GM12878 (cell line): Measurements from ENCODE around the gene HMGCS1. TPM values are rescaled to one million over a fixed set of nuclear protein-coding genes. Genes with fewer than 3 reads are reported as not detected.
A peak's percentile ranks its signal among the peaks of the same experiment; 100 is the strongest.

Experiments used
- ATAC-seq: fragments of 200-7000 bp; cut with Tn5 transposase; 3 replicates; pipeline ENCODE4 v1.9.1; 2020; ENCODE audit warnings: mild to moderate bottlenecking, moderate library complexity
- BruUV-seq: library from RNA; stranded (reverse); fragments of 400-500 nt; replicated peaks from 2 replicates; lab custom pipeline; 2021; lab: Mats Ljungman, UMichigan
- CTCF ChIA-PET: fragments of 300-600 bp; sonication (Branson Sonifier 250); formaldehyde crosslinking; extraction: SDS; loops from one replicate; lab custom pipeline; 2021; ENCODE audit warnings: inconsistent platforms; lab: Yijun Ruan, JAX
- POLR2A ChIA-PET: fragments of 350-600 bp; formaldehyde crosslinking; extraction: SDS; loops from one replicate; lab custom pipeline; 2021; ENCODE audit warnings: inconsistent platforms; lab: Charles Lee
- RAD21 ChIA-PET: fragments of 300-600 bp; sonication (Branson Sonifier 250); formaldehyde crosslinking; loops from one replicate; lab custom pipeline; 2023; ENCODE audit warnings: antibody characterized with exemption; ENCODE audit not compliant: unreplicated experiment; lab: Charles Lee
- SMC1A ChIA-PET: fragments of 300-600 bp; sonication (Branson Sonifier 250); formaldehyde crosslinking; loops from one replicate; lab custom pipeline; 2023; ENCODE audit not compliant: unreplicated experiment, uncharacterized antibody; lab: Charles Lee
- DNase-seq: peaks from one replicate; pipeline ENCODE4 v3.0.0-alpha.2; 2011; ENCODE audit warnings: low read depth, low spot score
- FAIRE-seq: peaks from 3 replicates; lab custom pipeline; 2011; peaks lifted over from hg19 to GRCh38; lab: Jason Lieb, UNC
- H2AFZ ChIP-seq: 2 replicates; pipeline ENCODE4 v1.6.0; 2011; ENCODE audit warnings: low read depth, low read length, control low read depth; ENCODE audit not compliant: control insufficient read depth
- H3K27ac ChIP-seq: 2 replicates; pipeline ENCODE4 v1.5.1; 2011; ENCODE audit warnings: control low read depth; ENCODE audit not compliant: control insufficient read depth, insufficient read depth
- H3K27me3 ChIP-seq, 2 experiments: replicated peaks in 1 of 2; 2 replicates each; pipeline versions ENCODE4 v1.6.0 to v1.6.1; 2011; ENCODE audit warnings: low read length in 1 of 2; ENCODE audit not compliant: control insufficient read depth in 2 of 2, insufficient read depth in 2 of 2
- H3K36me3 ChIP-seq, 2 experiments: 2 replicates each; pipeline ENCODE4 v1.5.1; 2011; ENCODE audit warnings: low read length in 1 of 2; ENCODE audit not compliant: control insufficient read depth in 2 of 2, insufficient read depth in 2 of 2
- H3K4me1 ChIP-seq: 2 replicates; pipeline ENCODE4 v1.6.1; 2011; ENCODE audit warnings: mild to moderate bottlenecking, low read length, moderate library complexity, mixed read lengths; ENCODE audit not compliant: control insufficient read depth, insufficient read depth
- H3K4me2 ChIP-seq: 2 replicates; pipeline ENCODE4 v1.6.0; 2011; ENCODE audit warnings: control low read depth; ENCODE audit not compliant: control insufficient read depth, insufficient read depth
- H3K4me3 ChIP-seq: fragments of 200-600 bp; sonication (generic); 2 replicates; pipeline ENCODE4 v1.5.1; 2016
- H3K79me2 ChIP-seq: 2 replicates; pipeline ENCODE4 v1.6.0; 2011; ENCODE audit warnings: low read length; ENCODE audit not compliant: control insufficient read depth, insufficient read depth
- H3K9ac ChIP-seq: 2 replicates; pipeline ENCODE4 v1.8.0; 2011; ENCODE audit warnings: low read length, control low read depth, mixed read lengths; ENCODE audit not compliant: control insufficient read depth, insufficient read depth
- H3K9me3 ChIP-seq: replicated peaks from 3 replicates; pipeline ENCODE4 v1.5.1; 2011; ENCODE audit warnings: mild to moderate bottlenecking, low read length; ENCODE audit not compliant: control insufficient read depth, insufficient read depth
- H4K20me1 ChIP-seq: 2 replicates; pipeline ENCODE4 v1.6.0; 2011; ENCODE audit not compliant: control insufficient read depth, insufficient read depth
- BCL11A ChIP-seq: IDR thresholded peaks from 2 replicates; pipeline ENCODE4 v1.6.1; 2011; ENCODE audit warnings: low read depth, low read length
- CREB1 ChIP-seq: IDR thresholded peaks from 2 replicates; pipeline ENCODE4 v1.6.1; 2012; ENCODE audit warnings: low read depth, mild to moderate bottlenecking, inconsistent platforms
- EED ChIP-seq: sonication (generic); IDR thresholded peaks from 2 replicates; pipeline ENCODE4 v1.6.1; 2016; ENCODE audit warnings: antibody characterized with exemption, low read depth
- ESRRA ChIP-seq: IDR thresholded peaks from 2 replicates; pipeline ENCODE4 v1.6.1; 2012; ENCODE audit warnings: mild to moderate bottlenecking, low read length, improper control_type of control experiment
- IKZF2 ChIP-seq, 2 experiments: fragments of 450-650 bp; IDR thresholded peaks; 2 replicates each; pipeline ENCODE4 v1.6.1; 2017; ENCODE audit warnings: mild to moderate bottlenecking in 2 of 2, moderate library complexity in 2 of 2
- MEF2B ChIP-seq: fragments of 450-650 bp; IDR thresholded peaks from 2 replicates; pipeline ENCODE4 v1.6.1; 2018; ENCODE audit warnings: mild to moderate bottlenecking, moderate library complexity; ENCODE audit not compliant: partially characterized antibody, poor library complexity, severe bottlenecking
- RAD51 ChIP-seq: fragments of 450-650 bp; IDR thresholded peaks from 2 replicates; pipeline ENCODE4 v1.6.1; 2016; ENCODE audit warnings: moderate library complexity, mild to moderate bottlenecking, inconsistent platforms
- SIN3A ChIP-seq: IDR thresholded peaks from 2 replicates; pipeline ENCODE4 v1.6.1; 2012; ENCODE audit warnings: low read depth, low read length, improper control_type of control experiment
- SPI1 ChIP-seq: IDR thresholded peaks from 2 replicates; pipeline ENCODE4 v1.6.1; 2011; ENCODE audit warnings: low read depth, mild to moderate bottlenecking, low read length, moderate library complexity, borderline replicate concordance; ENCODE audit not compliant: insufficient read depth
- SUZ12 ChIP-seq: fragments of 200-600 bp; sonication (generic); IDR thresholded peaks from one replicate; pipeline ENCODE4 v1.6.1; 2018; ENCODE audit warnings: antibody characterized with exemption, mild to moderate bottlenecking; ENCODE audit not compliant: unreplicated experiment
- TARDBP ChIP-seq: IDR thresholded peaks from 2 replicates; pipeline ENCODE4 v1.6.1; 2016; ENCODE audit warnings: borderline replicate concordance
- ZBTB4 ChIP-seq: fragments of 450-650 bp; formaldehyde crosslinking; IDR thresholded peaks from 2 replicates; pipeline ENCODE4 v1.4.0; 2022; ENCODE audit warnings: mild to moderate bottlenecking, moderate library complexity
- ZSCAN29 ChIP-seq: fragments of 450-650 bp; IDR thresholded peaks from 2 replicates; pipeline ENCODE4 v1.6.1; 2017; ENCODE audit warnings: mild to moderate bottlenecking, moderate library complexity
- WGBS: methylation state at CpG from one replicate; pipeline ENCODE4 v1.1.6; 2016; ENCODE audit warnings: low lambda C conversion rate; ENCODE audit not compliant: insufficient replicate concordance, insufficient coverage; ENCODE audit errors: missing lambda C conversion rate; 5-methylcytosine and 5-hydroxymethylcytosine counted together
- in situ Hi-C: fragments of 300-500 bp; cut with MboI; formaldehyde crosslinking; loops from 9 replicates; pipeline ENCODE4 v1.14.3; 2018; ENCODE audit warnings: mixed read lengths
- intact Hi-C: fragments of 100-400 bp; cut with micrococcal nuclease; formaldehyde crosslinking; loops from one replicate; pipeline ENCODE4 v1.14.2; 2022; ENCODE audit not compliant: unreplicated experiment
- polyA plus RNA-seq, 11 experiments: library from polyadenylated mRNA; depleted of rRNA in 4 of 11; unstranded in 6 of 11; stranded (reverse) in 5 of 11; fragments of >200 nt; fragmentation: Nextera tagmentation in 4 of 11; fragmentation: Illumina TruSeq in 1 of 11; extraction: Ambion mirVana in 4 of 11; extraction: Trizol in 1 of 11; gene quantifications; 1 replicate in 1 of 11; 2 replicates in 10 of 11; pipeline versions ENCODE4 v1.2.1 to v1.2.3, GENCODE V29; 2011 to 2016; ENCODE audit warnings: inconsistent platforms in 2 of 11, missing spikeins in 2 of 11, low read depth in 1 of 11
- total RNA-seq, 4 experiments: library from RNA; depleted of rRNA in 3 of 4; stranded (reverse); fragments of >200 nt in 3 of 4; fragmentation: Illumina TruSeq in 1 of 4; extraction: Trizol in 1 of 4; gene quantifications; 2 replicates each; pipeline versions ENCODE4 v1.2.1 to v1.2.3, GENCODE V29; 2013 to 2021

HMGCS1 gene
- total and polyA plus RNA-seq, 10 of the 15 experiments (the other 5 are each of a cell fraction or from before 2014, with no cell fraction given) = 24.0 to 193 (median 108) TPM

DNA sequence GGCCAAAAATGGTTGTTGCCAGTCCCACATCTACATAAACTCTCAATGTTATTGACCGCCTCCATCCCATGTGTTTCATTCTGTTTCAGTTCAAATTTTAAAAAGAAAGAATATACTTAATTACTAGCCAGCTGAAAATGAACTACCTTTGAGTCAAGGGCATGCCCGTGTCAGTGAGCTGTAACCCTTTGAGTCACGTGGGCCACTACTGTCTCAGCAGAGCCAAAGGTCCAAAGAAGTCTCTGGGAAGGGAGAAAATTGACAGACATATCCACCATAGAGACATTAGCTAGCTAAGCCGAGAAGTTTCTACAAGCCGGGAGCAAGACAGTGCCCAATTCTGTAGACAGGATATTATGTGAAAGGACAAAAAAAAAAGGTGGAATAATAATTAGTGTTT, 61.5 kb downstream of the HMGCS1 start:
- in situ Hi-C loops = no loop called here
- H3K4me1 ChIP-seq = no peaks in the 10 kb centered on the region
- DNase-seq = no peak
- no peak overlapping the region for H2AFZ ChIP-seq
- intact Hi-C loops = no loop called here
- 45% methylated on average over 5 of the region's 5 CpGs for WGBS
- TF ChIP-seq RAD51 (peak; percentile 36; the same call in 1 of the 2 replicates), SPI1 (no peak)
- H3K36me3 ChIP-seq = no peaks in the 10 kb centered on the region
- no peaks in the 10 kb centered on the region for H3K79me2 ChIP-seq
- peak; percentile 17; the same call in 1 of the 3 replicates for ATAC-seq
- ChIA-PET POLR2A (no interaction called here), SMC1A (interaction anchor here (0.6 to 1.8 kb wide), 3 partner anchors 9 to 138 kb away, joined by 3 to 4 read pairs (median 4); no protein-coding TSS in a partner anchor), RAD21 (interaction anchor here (1.2 kb wide), 1 partner anchor 233 kb away, joined by 3 read pairs; the partner anchor contains the start of gene TMEM267), CTCF (interaction anchor here (1.2 kb wide), 1 partner anchor 18 kb away, joined by 3 read pairs; no protein-coding TSS in a partner anchor)
- H4K20me1 ChIP-seq = no peaks in the 10 kb centered on the region
- no peak for FAIRE-seq
- no peak overlapping the region for H3K4me2 ChIP-seq
- H3K4me3 ChIP-seq = no peak overlapping the region
- BruUV-seq = no TSS peak
- H3K9me3 ChIP-seq = no peaks in the 10 kb centered on the region
- H3K27ac ChIP-seq = no peak overlapping the region
- H3K27me3 ChIP-seq = no peaks in the 10 kb centered on the region
- no peak overlapping the region for H3K9ac ChIP-seq

- no peaks in the 10 kb centered on the region for H3K9me3 ChIP-seq
- no peak for FAIRE-seq
- H3K36me3 ChIP-seq = no peaks in the 10 kb centered on the region
- peaks cover 24% of the 10 kb centered on the region for H3K4me1 ChIP-seq
- intact Hi-C loops (loop anchor here (1.0 kb wide), 1 partner anchor 22 kb away; no protein-coding TSS in a partner anchor), in situ Hi-C loops (no loop called here)
- WGBS = 2% methylated on average over 19 of the region's 19 CpGs
- RAD21 ChIA-PET = no interaction called here
- DNase-seq = no peak
- peak overlapping the region; percentile 41; the same call in 1 of the 2 replicates for H3K9ac ChIP-seq
- peak overlapping the region; percentile 94 for H3K4me2 ChIP-seq
- peak overlapping the region; percentile 67 for H3K27ac ChIP-seq
- POLR2A ChIA-PET = interaction anchor here (1.0 kb wide), 1 partner anchor 23 kb away, joined by 4 read pairs; no protein-coding TSS in a partner anchor
- peak overlapping the region; percentile 81 for H2AFZ ChIP-seq
- ATAC-seq = peak; percentile 83
- CTCF ChIA-PET = interaction anchor here (0.6 to 2.1 kb wide), 3 partner anchors 7 to 143 kb away, joined by 3 to 9 read pairs (median 4); no protein-coding TSS in a partner anchor
- H3K27me3 ChIP-seq = no peaks in the 10 kb centered on the region
- 0 out of 2 replicates have a peak overlapping the region, but pooled peaks have one; percentile 42 for H3K4me3 ChIP-seq
- BruUV-seq = no TSS peak
- SMC1A ChIA-PET = interaction anchor here (1.0 to 5.2 kb wide), 6 partner anchors 8 to 144 kb away, joined by 3 to 19 read pairs (median 4); no protein-coding TSS in a partner anchor
- no peaks in the 10 kb centered on the region for H4K20me1 ChIP-seq
- no peaks in the 10 kb centered on the region for H3K79me2 ChIP-seq
- TF ChIP-seq MEF2B = no peak
- no peak for TF ChIP-seq ZBTB4
- TF ChIP-seq EED = peak; percentile 93
- no peak for TF ChIP-seq ZSCAN29
- TF ChIP-seq ESRRA = no peak
- TF ChIP-seq BCL11A = 0 out of 2 replicates have a peak, but pooled peaks have one; percentile 35
- peak; percentile 15; the same call in 1 of the 2 replicates for TF ChIP-seq SPI1
- no peak for TF ChIP-seq TARDBP
- TF ChIP-seq SIN3A = no peak
- TF ChIP-seq CREB1 = no peak
- TF ChIP-seq SUZ12 = no peak
- TF ChIP-seq IKZF2 (IDR thresholded peaks at IDR 0.05) = peak; percentile 82 to 83
Observed at GRCh38 chr5:43245724-43246385, 67.4 kb downstream of the HMGCS1 start.
